Activated CD8-positive, alpha-beta memory T cell treated with anti-CD3 and anti-CD28 coated beads, Interleukin-2, amount 50 U/mL, for 1 hour (primary cell): ENCODE results near the gene LSM3.

Experiments used
- DNase-seq: peaks from one replicate; pipeline ENCODE4 v3.0.0-alpha.2; 2020; ENCODE audit errors: extremely low read depth

The LSM3 gene

DNA sequence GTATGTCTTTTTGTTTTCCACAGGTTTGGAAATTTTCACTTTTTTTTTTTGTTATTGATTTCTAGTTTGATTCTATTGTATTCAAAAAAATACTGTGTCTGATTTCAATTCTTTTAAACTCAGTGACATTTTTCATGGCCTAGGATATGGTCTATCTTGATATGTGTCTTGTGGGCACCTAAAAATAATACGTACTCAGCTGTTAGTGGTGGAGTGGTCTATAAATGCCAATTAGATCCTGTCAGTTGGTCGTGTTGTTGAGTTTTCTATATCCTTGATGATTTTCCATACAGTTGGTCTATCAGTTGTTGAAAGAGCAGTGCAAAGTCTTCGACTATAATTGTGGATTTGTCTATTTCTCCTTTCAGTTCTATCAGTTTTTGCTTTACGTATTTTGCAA lies 61.7 kb downstream of the LSM3 start:
- no peak for DNase-seq

DNA sequence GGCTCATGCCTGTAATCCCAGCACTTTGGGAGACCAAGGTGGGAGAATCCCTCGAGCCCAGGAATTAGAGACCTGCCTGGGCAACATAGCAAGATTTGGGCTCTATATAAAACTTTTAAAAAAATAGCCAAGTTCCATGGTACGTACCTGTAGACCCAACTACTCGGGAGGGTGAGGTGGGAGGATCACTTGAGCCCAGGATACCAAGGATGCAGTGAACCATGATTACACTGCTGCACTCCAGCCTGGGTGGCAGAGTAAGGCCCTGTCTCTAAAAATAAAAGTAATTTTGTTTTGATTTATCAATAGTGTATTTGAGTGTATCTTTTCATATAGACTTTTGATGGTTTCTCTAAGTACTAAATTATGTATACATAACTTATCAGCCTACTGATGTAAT lies 63.1 kb downstream of the LSM3 start:
- no peak for DNase-seq

- no peak for DNase-seq
Observed at GRCh38 chr3:14242490-14243311, 64.1 kb downstream of the LSM3 start.

DNA sequence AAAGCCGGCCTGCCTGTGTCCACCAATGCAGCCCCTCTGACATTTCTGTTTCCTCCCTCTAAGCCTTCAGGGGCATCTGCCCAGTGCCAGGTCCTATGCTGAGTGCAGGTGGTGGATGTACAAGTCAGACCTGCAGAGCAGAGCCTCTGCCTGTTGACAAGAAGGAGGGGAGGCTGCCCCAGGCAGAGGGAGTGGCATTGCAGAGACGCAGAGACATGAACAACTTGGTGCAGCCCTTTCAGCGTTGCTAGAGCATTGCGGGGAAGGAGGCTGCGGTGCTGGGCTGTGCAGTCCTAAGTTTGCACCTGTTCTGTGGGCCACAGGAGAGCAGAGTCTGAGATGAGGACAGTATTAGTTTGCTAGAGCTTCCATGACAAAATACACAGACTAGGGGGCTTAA lies 65.2 kb downstream of the LSM3 start:
- no peak for DNase-seq

- no peak for DNase-seq
Observed at GRCh38 chr3:14244521-14245247, 66.1 kb downstream of the LSM3 start.

DNA sequence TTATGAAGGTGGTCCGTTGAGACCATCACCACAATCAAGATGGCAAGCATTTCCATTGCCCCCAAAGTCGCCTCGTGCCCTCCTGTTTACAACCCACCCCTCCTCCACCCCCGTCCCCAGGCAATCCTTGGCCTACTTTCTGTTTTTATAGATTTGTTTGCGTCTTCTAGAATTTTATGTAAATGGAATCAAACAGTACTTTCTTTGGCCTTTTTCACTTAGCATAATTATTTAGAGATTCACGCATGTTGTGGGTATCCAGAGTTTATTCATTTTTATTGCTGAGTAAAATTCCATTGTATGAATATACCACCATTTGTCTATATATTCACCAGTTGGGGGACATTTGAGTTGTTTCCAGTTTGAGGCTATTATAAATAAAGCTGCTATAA lies 66.6 kb downstream of the LSM3 start:
- DNase-seq, result no peak

DNA sequence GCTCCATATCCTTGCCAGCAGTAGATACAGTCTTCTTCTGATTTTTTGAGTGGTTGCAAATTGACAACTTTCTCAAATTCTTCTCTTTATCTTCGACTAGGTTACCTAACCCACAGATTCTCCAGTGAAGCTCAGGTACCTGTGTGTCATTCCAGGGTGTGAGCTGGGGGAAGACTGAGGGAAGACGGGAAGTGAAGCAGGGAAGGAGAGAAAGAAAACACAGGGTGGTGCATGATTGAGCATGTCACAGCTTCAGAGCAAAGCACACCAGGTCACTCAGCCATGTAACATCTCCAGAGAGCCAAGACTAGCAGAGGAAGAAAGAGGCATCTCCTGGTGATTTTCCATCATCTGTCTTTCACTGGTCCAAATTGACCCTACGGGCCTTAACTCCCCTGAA lies 67.2 kb downstream of the LSM3 start:
- no peak for DNase-seq

DNA sequence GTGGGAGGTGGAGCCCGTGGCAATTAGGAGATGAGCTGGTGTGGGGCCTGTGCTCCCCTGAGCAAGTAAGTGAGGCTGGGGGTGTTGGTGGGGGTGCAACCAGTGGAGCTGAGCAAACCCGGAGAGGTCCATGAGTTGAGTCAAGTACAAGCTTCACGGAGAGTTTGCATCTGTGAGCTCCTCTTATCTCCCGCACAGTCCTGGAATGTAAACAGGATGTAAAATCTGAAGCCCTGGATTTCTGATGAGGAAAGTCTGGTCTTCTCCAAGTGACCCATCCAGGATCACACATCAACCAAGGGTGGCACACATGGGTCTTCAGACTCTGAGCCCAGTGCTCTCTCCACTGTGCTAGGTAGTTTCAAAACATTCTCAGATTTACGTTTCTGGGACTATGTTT lies 67.8 kb downstream of the LSM3 start:
- DNase-seq, result no peak

DNA sequence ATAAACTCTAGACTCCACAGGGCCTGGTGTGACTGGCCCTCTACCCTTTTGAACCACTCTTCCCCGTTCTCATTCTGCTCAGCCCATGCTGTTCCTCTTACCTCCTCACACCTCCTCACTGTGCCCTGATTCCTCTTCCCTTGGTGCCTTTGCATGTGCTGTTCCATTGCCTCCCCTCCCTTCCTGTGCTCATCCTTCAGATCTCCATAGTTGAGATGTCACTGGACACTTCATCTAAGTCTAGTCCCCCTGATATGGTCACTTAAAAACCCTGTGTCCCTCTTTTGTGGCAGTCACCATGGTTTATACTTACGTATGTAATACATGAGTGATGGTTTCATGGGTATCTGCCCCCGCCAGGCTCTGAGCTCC lies 69.8 kb downstream of the LSM3 start:
- DNase-seq, result no peak

GRCh38 chr3:14248849-14249523 lies 70.4 kb downstream of the LSM3 start:
- no peak for DNase-seq
